Measurements from ENCODE around the gene SNX19.

Gene SNX19

GRCh38 chr11:130904380-130904779 lies 11.9 kb downstream of the SNX19 start:
- no peak for DNase-seq

- DNase-seq = no peak
These were observed 13.9 kb downstream of the SNX19 start for GRCh38 chr11:130902380-130902779.

- DNase-seq = no peak
These were observed 17.2 kb downstream of the SNX19 start for GRCh38 chr11:130899106-130899505.

GRCh38 chr11:130897262-130898182 lies 18.8 kb downstream of the SNX19 start:
- no peak for DNase-seq

GRCh38 chr11:130894322-130895025 lies 21.8 kb downstream of the SNX19 start:
- peak; percentile 75 for DNase-seq

GRCh38 chr11:130892861-130893260 lies 23.4 kb downstream of the SNX19 start:
- DNase-seq = no peak

GRCh38 chr11:130891326-130891725 lies 25.0 kb downstream of the SNX19 start:
- no peak for DNase-seq

- DNase-seq = no peak
These were observed 26.1 kb downstream of the SNX19 start for GRCh38 chr11:130890039-130890745.

GRCh38 chr11:130888790-130889189 lies 27.5 kb downstream of the SNX19 start:
- DNase-seq = no peak

GRCh38 chr11:130886704-130887103 lies 29.6 kb downstream of the SNX19 start:
- no peak for DNase-seq

- no peak for DNase-seq
These were observed 34.1 kb downstream of the SNX19 start for GRCh38 chr11:130882138-130882551.

GRCh38 chr11:130881475-130882137 lies 34.7 kb downstream of the SNX19 start:
- DNase-seq = no peak

GRCh38 chr11:130879836-130880235 lies 36.4 kb downstream of the SNX19 start:
- no peak for DNase-seq

GRCh38 chr11:130876931-130877915 lies 39.1 kb downstream of the SNX19 start:
- no peak for DNase-seq

- DNase-seq = no peak
These were observed 40.2 kb downstream of the SNX19 start for GRCh38 chr11:130876100-130876499.

GRCh38 chr11:130874955-130875531 lies 41.2 kb downstream of the SNX19 start:
- no peak for DNase-seq

GRCh38 chr11:130874396-130874795 lies 41.9 kb downstream of the SNX19 start:
- no peak for DNase-seq

GRCh38 chr11:130873761-130874160 lies 42.5 kb downstream of the SNX19 start:
- DNase-seq = no peak

- DNase-seq = no peak
These were observed 43.3 kb downstream of the SNX19 start for GRCh38 chr11:130872981-130873380.

GRCh38 chr11:130872513-130872912 lies 43.8 kb downstream of the SNX19 start:
- no peak for DNase-seq

- no peak for DNase-seq
These were observed 44.2 kb downstream of the SNX19 start for GRCh38 chr11:130872102-130872501.

Measured in activated naive CD4-positive, alpha-beta T cell treated with Interleukin-2 at 50 U/mL for 16 hours (primary cell).